H1 (cell line): ENCODE data around the gene SHLD2. TPM values are rescaled to one million over a fixed set of nuclear protein-coding genes. Genes with fewer than 3 reads are reported as not detected.

ENCODE experiments used
- CBX8 ChIP-seq: fragments of 300-800, 300-1000 bp; sonication (generic); IDR thresholded peaks from 2 replicates; pipeline ENCODE4 v1.7.1; 2016; ENCODE audit warnings: low read depth, low read length, borderline replicate concordance
- CREB1 ChIP-seq: IDR thresholded peaks from 2 replicates; pipeline ENCODE4 v1.6.1; 2012; ENCODE audit warnings: inconsistent platforms
- EGR1 ChIP-seq: IDR thresholded peaks from 2 replicates; pipeline ENCODE4 v1.6.1; 2011; ENCODE audit warnings: low read depth, low read length, borderline replicate concordance
- EP300 ChIP-seq, 2 experiments: IDR thresholded peaks; 1 replicate in 1 of 2; 2 replicates in 1 of 2; pipeline ENCODE4 v1.6.1; 2011 to 2012; ENCODE audit warnings: low read depth in 2 of 2, low read length in 2 of 2, mild to moderate bottlenecking in 2 of 2, borderline replicate concordance in 1 of 2, inconsistent platforms in 1 of 2, moderate library complexity in 1 of 2
- PHF8 ChIP-seq: fragments of 200-600 bp; sonication (generic); conservative IDR thresholded peaks from 2 replicates; pipeline ENCODE4 v1.7.1; 2012; ENCODE audit warnings: low read depth, mild to moderate bottlenecking, inconsistent platforms, low read length, moderate library complexity
- POLR2AphosphoS5 ChIP-seq: IDR thresholded peaks from 2 replicates; pipeline ENCODE4 v1.6.1; 2011; ENCODE audit warnings: low read depth, low read length
- SAP30 ChIP-seq: fragments of 300-600 bp; sonication (generic); IDR thresholded peaks from 2 replicates; pipeline ENCODE4 v1.7.1; 2012; ENCODE audit warnings: low read length, moderate library complexity, mild to moderate bottlenecking, inconsistent platforms; ENCODE audit not compliant: insufficient read depth, insufficient replicate concordance
- SIX5 ChIP-seq: IDR thresholded peaks from 2 replicates; pipeline ENCODE4 v1.6.1; 2011; ENCODE audit warnings: mild to moderate bottlenecking, low read depth, low read length
- TAF1 ChIP-seq: IDR thresholded peaks from 2 replicates; pipeline ENCODE4 v1.6.1; 2011; ENCODE audit warnings: mild to moderate bottlenecking, low read depth, low read length
- polyA plus RNA-seq, 7 experiments: library from polyadenylated mRNA; depleted of rRNA in 3 of 7; stranded (reverse) in 5 of 7; unstranded in 2 of 7; fragments of >200 nt in 5 of 7; fragments of 200-250 nt in 2 of 7; gene quantifications; 1 replicate in 5 of 7; 2 replicates in 1 of 7; 4 replicates in 1 of 7; pipeline versions ENCODE4 v1.2.1 to v1.2.3, GENCODE V29; 2011 to 2013; ENCODE audit warnings: missing spikeins in 2 of 7, mixed read lengths in 2 of 7
- total RNA-seq: library from RNA; stranded (reverse); fragmentation: NEBNext Ultra II Directional; extraction: Animal tissue kit (Norgen Biotek cat#: 25700); gene quantifications from 2 replicates; pipeline ENCODE4 v1.2.1, GENCODE V29; 2021
- TF ChIP-seq, protein P1 (sequence below): fragments of 300-600 bp; sonication (generic); IDR thresholded peaks from 2 replicates; pipeline ENCODE4 v1.7.1; 2012; ENCODE audit warnings: low read length, moderate library complexity, mild to moderate bottlenecking, inconsistent platforms; ENCODE audit not compliant: insufficient replicate concordance

The SHLD2 gene
- total and polyA plus RNA-seq, 2 of the 8 experiments (the other 6 are each of a cell fraction or from before 2014, with no cell fraction given), result 7.9 to 32.4 TPM

GRCh38 chr10:87094373-87095235 lies at the start of gene SHLD2, which contains the start of gene GLUD1 (continued):
- TF ChIP-seq POLR2AphosphoS5, result peak; percentile 90
- TF ChIP-seq, protein P1, sequence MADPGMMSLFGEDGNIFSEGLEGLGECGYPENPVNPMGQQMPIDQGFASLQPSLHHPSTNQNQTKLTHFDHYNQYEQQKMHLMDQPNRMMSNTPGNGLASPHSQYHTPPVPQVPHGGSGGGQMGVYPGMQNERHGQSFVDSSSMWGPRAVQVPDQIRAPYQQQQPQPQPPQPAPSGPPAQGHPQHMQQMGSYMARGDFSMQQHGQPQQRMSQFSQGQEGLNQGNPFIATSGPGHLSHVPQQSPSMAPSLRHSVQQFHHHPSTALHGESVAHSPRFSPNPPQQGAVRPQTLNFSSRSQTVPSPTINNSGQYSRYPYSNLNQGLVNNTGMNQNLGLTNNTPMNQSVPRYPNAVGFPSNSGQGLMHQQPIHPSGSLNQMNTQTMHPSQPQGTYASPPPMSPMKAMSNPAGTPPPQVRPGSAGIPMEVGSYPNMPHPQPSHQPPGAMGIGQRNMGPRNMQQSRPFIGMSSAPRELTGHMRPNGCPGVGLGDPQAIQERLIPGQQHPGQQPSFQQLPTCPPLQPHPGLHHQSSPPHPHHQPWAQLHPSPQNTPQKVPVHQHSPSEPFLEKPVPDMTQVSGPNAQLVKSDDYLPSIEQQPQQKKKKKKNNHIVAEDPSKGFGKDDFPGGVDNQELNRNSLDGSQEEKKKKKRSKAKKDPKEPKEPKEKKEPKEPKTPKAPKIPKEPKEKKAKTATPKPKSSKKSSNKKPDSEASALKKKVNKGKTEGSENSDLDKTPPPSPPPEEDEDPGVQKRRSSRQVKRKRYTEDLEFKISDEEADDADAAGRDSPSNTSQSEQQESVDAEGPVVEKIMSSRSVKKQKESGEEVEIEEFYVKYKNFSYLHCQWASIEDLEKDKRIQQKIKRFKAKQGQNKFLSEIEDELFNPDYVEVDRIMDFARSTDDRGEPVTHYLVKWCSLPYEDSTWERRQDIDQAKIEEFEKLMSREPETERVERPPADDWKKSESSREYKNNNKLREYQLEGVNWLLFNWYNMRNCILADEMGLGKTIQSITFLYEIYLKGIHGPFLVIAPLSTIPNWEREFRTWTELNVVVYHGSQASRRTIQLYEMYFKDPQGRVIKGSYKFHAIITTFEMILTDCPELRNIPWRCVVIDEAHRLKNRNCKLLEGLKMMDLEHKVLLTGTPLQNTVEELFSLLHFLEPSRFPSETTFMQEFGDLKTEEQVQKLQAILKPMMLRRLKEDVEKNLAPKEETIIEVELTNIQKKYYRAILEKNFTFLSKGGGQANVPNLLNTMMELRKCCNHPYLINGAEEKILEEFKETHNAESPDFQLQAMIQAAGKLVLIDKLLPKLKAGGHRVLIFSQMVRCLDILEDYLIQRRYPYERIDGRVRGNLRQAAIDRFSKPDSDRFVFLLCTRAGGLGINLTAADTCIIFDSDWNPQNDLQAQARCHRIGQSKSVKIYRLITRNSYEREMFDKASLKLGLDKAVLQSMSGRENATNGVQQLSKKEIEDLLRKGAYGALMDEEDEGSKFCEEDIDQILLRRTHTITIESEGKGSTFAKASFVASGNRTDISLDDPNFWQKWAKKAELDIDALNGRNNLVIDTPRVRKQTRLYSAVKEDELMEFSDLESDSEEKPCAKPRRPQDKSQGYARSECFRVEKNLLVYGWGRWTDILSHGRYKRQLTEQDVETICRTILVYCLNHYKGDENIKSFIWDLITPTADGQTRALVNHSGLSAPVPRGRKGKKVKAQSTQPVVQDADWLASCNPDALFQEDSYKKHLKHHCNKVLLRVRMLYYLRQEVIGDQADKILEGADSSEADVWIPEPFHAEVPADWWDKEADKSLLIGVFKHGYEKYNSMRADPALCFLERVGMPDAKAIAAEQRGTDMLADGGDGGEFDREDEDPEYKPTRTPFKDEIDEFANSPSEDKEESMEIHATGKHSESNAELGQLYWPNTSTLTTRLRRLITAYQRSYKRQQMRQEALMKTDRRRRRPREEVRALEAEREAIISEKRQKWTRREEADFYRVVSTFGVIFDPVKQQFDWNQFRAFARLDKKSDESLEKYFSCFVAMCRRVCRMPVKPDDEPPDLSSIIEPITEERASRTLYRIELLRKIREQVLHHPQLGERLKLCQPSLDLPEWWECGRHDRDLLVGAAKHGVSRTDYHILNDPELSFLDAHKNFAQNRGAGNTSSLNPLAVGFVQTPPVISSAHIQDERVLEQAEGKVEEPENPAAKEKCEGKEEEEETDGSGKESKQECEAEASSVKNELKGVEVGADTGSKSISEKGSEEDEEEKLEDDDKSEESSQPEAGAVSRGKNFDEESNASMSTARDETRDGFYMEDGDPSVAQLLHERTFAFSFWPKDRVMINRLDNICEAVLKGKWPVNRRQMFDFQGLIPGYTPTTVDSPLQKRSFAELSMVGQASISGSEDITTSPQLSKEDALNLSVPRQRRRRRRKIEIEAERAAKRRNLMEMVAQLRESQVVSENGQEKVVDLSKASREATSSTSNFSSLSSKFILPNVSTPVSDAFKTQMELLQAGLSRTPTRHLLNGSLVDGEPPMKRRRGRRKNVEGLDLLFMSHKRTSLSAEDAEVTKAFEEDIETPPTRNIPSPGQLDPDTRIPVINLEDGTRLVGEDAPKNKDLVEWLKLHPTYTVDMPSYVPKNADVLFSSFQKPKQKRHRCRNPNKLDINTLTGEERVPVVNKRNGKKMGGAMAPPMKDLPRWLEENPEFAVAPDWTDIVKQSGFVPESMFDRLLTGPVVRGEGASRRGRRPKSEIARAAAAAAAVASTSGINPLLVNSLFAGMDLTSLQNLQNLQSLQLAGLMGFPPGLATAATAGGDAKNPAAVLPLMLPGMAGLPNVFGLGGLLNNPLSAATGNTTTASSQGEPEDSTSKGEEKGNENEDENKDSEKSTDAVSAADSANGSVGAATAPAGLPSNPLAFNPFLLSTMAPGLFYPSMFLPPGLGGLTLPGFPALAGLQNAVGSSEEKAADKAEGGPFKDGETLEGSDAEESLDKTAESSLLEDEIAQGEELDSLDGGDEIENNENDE, result no peak
- 0 out of 2 replicates have a peak, but pooled peaks have one; percentile 13 for TF ChIP-seq CREB1
- peak in 1 of 2 experiments; percentile 27; a peak in 1 of 3 replicates for TF ChIP-seq EP300 (IDR thresholded peaks at IDR 0.05; ENCODE audit: borderline replicate concordance in 1 of 2, low read depth in 2 of 2, low read length in 2 of 2)
- TF ChIP-seq PHF8, result peak; percentile 70
- no peak for TF ChIP-seq SIX5
- TF ChIP-seq SAP30, result no peak
- TF ChIP-seq TAF1, result peak; percentile 62
- peak; percentile 25; the same call in 1 of the 2 replicates for TF ChIP-seq EGR1
- TF ChIP-seq CBX8, result no peak
